NK-92 (cell line): ENCODE measurements around the gene TNK2.
"Not testable (repeated sequence)": the region's sequence is repeated elsewhere in the genome, so short reads cannot be mapped to it uniquely, and the experiment has no call there.

Experiments
- DNase-seq: peaks from one replicate; lab custom pipeline; 2025; ENCODE audit not compliant: unreplicated experiment; lab: John Stamatoyannopoulos, UW

Gene TNK2

DNA sequence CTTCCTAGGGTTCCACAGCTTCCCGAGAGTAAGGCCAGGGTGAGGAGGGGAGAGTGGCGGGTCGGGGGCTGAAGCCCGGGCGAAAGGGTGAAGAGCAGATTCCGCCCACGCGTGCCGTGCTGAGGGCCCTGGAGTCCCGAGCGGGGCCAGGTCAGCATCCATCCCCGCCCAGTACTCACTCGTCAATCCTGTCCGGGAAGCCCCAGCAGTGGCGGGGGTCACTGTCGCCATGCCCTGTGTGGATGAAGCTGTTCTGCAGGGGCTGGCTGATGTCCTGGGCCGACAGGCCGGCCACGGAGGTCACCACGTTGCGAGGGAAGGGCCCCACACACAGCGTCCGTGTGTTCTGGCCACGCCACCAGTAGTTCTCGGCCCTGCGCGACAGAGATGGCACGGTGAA lies 36.3 kb downstream of the TNK2 start:
- DNase-seq, result no peak

DNA sequence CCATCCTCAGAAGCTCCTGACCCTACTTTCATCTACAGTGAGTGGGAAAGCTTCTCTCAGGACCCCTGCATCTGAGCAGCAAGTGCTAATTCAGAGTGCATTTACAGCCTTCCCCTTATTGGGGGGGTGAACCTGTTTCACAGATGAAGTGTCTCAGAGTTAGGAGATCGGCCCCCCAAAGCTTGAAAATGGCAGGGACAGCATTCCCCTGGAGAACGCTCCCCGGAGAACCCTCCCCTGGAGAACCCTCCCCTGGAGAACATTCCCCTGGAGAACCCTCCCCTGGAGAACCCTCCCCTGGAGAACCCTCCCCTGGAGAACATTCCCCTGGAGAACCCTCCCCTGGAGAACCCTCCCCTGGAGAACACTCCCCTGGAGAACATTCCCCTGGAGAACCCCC lies 36.7 kb downstream of the TNK2 start:
- DNase-seq, result not testable (repeated sequence)

DNA sequence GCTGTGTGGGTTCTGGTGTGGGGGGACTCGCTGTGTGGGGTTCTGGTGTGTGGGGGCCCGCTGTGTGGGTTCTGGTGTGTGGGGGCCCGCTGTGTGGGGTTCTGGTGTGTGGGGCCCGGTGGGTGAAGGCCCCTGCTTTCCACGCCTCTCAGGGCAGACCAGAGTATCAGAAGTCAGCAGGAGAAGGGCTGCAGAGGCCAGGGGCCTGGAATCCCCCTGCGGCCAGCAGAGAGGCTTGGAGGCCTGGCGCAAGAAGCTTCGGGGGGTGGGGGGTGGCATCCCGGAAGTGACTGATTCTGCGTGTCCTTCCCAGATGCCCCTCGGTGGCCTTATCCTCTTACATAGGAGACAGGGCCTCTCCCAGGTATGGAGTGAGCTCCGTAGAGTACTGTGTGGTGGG lies 37.4 kb downstream of the TNK2 start:
- no peak for DNase-seq

DNA sequence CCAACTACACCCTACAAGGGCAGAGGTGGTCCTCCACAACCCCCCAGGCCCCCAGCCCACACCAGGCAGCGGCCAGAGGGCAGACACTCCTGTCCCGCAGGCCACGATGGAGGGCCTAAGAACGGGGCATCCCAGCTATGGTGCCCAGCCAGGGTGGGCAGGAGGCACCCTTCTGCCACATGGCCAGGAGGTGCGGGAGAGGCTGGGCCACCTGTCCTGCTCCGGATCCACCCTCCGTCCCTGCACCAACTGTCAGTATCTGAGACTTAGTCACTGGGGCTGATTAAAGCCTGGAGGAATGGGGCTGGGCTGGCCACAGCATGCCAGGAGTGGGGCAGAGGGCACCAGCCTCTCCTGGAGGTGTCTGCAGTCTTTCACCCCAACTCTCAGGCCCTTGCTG lies 37.9 kb downstream of the TNK2 start:
- DNase-seq, result no peak

DNA sequence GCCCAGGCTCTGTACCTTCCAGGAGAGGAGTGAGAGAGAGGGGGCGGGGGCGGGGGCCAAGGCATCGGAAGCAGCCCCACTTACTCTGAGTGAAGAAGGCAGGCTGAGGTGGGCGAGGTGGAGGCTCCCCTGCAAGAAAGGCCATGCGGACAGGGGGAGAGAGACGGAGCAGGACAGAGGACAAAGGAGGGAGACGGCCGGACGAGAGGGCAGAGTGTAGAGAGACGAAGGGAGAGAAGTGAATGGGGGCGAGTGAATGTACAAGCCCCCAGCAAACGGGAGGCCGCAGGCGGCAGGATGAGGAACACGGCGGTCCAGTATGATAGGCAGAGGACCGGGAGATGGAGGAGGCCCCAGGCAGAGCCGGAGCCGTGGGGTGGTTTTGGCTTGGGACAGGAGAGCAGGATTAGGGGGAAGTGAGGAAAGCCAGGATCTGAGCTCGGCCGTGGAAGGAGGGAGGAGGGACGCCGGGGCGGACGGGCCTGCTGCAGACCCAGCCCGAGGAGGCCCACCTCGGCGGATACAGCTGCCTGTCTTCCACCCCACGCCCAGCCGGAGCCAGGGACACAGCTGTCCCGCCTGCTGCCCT lies 38.8 kb downstream of the TNK2 start:
- DNase-seq, result no peak

DNA sequence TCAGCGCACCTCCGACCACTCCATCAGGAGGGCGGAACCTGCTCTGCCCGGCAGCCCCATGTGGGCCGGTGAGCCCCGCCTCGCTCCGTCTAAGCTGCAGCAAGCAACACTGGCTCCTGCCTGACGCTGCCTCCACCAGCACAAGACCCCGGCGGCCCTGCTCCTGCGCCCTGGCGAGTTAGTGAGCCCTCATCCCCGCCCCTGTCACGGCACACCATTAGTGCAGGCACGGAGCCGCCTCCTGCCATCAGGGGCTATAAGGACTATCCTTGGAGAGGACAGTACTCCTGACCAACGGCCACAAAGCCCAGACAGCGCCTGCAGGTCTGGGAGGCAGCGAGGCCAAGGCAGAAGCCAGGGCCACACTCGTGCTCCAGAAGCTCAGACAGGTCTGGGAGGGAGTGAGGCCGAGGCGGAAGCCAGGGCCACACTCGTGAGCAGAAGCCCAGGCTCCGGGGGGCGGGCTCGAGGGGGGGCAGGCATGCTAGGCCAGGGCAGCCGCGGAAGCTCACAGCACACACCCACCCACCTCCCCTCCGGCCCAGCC lies 39.4 kb downstream of the TNK2 start:
- DNase-seq, result no peak

DNA sequence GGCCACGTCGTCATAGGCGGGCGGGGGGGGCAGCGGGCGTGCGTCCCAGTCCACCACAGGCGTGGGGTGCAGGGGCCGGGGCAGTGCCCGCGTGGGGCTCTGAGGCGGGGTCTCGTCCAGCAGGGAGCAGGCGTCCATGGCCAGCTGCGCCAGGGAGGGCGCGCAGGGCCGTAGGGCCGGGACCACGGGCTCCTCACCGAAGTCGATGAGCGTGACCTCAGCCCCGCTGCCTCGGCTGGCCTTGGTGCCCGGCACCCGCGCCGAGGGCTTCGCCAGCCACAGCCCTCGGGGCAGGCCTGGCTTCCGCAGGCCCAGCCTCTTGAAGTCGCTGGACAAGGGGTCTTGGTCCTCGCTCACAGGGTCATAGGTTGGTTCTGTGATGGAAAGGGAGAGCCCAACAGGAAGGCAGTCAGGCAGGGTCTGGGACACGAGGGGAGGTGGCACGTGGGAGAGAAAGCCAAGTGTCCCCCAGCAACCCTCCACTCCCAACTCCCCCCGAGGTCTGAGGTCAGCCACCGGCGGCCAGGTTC lies 40.0 kb downstream of the TNK2 start:
- no peak for DNase-seq

DNA sequence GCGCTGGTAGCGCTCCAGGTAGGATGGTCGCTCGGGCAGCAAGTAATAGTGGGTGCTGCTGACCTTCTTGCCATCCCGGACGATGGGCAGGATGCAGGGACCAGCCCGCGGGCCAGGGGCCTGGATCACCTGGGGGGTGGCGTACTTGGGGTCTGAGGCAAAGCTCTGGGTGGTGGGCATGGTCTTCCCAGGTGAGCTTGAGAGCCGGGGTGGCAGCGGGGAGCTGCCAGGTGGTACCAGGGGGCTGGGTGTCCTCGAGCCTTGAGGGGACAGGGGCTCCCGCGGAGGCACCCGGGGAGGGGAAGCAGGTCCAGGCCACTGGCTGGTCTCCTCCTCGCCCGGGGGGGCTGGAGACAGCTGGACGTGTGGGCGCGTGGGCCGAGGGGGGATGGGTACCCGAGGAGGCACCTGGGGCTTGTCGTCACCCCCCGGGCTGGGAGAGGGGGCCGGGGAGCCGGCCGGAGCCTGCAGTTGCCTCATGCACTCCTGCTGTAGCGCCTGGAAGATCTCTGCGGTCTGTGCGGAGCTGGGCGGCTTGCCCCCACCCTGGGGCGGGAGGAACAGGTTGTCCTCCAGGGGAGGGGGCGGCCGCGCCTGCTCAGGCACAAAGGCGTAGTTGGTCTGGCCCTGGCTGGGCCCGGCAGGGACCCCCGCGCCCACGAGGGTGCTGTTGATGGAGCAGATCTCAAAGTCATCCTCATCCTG lies 40.6 kb downstream of the TNK2 start:
- DNase-seq, result no peak

DNA sequence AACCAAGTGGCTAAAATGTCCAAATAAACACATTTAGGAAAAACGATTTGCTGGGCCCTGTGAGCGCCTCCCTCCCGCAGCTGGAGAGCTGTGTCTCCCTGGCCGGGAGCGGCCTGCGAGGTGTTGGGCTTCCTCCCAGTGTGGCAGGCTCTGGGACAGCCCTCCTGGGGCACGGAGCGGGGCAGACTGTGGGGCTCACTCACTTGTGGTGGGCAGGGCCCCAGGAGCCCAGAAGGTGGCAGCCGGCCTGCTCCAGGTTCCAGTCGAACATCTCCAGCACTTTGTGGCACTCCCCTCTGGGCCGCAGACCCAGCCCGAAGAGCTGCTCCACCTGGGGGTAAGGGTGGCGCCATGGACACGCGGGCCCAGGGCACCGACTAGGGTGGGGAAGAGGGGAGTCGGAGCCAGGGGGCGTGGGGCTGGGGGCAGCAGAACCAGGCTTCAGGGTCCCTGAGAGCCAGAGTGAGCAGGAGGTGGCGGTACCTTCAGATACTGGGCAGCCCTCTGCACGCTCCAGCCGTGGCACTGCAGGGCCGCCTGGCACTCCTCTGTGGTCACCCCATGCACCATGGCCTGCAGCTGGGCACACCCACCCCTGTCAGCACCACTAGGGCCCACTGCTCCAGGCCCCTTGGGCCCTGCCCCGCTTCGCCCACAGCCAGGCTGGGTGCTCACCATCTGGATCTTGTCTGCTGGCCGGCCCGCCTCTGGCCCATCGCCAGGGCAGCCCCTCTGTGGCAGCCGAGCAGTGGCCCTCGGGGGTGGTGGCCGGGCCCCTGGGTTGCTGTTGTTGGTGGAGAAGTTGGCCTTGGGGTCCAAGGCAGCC lies 41.5 kb downstream of the TNK2 start:
- DNase-seq, result no peak

DNA sequence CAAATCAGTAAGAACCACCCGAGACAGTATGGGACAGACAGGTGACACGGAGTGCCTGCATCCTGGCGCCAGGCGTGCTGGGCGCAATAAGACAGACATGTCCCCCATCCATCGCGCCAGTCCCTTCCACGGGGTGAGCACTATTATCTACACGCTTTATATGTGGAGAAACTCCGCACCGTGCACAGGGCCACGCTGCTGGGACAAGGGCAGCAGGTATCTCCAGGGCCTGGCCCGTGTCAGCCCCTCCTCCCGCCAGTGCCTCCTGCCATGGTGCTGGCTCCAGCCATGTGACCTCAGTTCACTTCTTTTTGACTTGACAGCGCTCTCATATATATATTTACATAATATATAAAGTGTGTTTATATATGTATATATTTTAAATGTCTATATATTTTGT lies 42.6 kb downstream of the TNK2 start:
- DNase-seq, result no peak

DNA sequence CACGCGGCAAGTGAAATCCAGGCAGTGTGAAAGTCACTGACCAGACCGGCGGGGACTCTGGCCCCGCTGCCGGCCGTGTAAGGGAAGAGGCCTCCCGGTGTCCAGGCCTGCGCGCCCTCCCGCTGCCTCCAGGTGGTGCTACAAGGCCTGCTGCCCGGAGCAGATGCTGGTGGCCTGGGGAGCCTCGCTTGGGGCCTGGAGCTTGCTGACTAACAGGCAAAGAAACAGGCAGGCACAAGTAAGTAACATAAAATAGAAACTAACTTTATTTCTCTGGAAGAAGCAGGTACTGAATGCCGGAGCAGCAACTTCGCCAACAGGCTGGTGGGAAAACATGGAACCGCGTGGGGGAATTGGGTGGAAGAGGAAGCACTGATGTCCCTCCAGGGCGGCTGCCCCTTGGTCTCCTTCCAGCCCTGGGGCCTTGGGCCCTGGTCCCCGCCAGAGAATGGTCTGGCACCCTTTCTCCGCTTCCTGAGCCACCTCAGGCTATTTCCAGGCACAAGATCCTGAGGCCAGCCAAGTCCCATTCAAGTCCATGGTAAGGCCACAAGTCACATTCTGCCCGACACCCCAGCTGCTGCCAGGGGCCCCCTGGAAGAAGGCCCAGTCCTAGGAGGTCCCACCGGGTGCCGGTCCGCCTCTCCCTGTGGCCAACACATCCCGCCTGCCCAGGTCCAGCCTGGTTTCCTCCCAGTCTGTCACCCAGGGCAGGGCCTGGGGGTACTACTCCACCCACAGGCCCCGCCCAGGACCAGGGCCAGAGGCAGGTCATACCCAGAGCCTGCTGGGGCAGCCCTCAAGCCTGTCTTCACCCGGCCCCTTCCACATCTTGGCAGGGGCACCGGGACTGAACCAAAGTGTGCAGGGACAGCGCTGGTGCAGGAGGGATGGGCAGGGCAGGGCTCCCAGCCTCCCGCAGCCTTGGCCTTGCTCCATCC lies 45.0 kb downstream of the TNK2 start:
- no peak for DNase-seq

DNA sequence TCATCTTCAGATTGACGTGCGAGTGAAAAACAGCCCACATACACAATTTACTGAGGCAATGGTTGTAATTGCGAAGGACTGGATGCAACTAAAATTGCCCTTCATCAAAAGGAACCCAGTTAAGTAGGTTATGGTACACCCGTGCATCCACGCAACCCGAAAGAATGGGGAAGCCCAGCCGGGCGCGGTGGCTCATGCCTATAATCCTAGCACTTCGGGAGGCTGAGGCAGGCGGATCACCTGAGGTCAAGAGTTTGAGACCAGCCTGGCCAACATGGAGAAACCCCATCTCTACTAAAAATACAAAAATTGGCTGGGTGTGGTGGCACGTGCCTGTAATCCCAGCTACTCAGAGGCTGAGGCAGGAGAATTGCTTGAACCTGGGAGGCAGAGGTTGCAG lies 46.0 kb downstream of the TNK2 start:
- not testable (repeated sequence) for DNase-seq

DNA sequence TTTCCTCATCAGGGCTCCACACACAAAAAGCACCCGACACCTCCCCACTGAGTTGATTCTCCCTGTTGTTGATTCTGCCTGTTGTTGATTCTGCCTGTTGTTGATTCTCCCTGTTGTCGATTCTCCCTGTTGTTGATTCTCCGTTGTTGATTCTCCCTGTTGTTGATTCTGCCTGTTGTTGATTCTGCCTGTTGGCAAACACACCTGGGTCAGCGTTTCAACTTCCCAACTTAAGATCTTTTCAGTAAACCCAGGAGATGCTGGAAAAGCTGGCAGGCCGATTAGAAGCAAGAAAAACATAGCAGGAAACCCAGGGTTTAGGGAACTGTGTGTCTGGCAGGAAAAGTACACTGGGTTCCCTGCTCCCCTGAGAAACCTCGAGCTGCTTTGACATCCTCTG lies 47.9 kb downstream of the TNK2 start:
- DNase-seq, result no peak

DNA sequence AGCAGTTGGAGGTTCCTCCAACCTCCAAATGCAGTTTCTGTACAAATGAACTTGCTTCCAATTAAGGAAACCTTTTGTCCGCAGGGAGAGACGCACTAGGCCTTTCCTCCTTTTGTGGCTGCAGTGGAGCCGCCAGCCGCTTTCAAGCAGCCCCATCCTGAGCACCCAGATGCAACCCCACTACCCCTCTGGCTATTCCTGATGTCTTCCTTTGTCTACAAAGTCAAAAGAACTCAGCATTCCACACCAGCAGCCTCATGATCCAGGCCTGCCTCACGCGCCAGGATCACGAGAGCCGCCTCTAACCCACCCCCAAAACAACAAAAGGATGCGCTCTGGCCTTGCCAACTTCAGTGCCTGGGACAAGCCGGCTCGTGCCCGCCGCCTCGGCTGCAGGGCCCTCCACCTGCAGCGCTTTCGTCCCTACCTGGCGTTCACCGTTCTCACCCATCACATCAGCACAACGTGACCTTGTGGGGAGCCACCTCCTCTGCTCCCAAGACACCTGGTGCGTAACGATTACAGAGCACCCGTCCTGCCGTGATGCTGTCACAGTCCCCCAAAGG lies 48.4 kb downstream of the TNK2 start:
- DNase-seq, result no peak

DNA sequence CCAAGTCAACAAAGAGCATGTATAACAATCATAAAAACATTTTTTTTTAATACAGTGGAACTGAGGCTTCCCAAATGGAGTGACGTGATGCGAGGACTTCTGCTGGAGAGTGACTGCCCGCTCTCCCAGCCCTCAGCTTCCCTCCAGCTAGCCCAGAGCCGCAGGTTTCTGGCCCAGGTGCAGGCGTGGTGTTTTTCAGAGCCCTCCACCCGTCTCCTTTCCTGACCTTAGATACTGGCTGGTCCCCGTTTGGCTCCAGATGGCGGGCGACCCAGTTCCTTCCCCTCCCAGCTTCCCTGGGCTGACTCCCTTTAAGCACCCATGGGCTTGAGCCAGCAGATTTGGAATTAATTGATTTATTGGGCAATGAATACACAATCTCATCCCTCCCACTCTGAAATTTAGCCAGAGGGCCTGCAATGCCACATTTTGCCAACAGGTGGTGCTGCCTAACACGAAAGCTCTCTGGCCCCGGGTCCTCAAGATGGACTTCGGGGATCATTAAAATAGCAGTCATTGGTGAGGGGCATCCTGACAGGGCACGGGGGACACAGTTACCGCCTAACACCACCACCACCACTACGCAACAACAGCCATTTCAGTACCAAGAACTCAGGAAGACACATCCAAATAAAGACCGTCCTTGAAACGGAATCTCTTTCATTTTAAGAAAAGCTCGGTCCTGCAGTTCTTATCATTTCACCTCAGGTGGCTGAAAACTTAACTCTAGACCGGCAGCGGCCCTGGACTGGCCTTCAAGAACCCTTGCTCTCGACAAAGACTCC lies 49.1 kb downstream of the TNK2 start:
- DNase-seq, result no peak

DNA sequence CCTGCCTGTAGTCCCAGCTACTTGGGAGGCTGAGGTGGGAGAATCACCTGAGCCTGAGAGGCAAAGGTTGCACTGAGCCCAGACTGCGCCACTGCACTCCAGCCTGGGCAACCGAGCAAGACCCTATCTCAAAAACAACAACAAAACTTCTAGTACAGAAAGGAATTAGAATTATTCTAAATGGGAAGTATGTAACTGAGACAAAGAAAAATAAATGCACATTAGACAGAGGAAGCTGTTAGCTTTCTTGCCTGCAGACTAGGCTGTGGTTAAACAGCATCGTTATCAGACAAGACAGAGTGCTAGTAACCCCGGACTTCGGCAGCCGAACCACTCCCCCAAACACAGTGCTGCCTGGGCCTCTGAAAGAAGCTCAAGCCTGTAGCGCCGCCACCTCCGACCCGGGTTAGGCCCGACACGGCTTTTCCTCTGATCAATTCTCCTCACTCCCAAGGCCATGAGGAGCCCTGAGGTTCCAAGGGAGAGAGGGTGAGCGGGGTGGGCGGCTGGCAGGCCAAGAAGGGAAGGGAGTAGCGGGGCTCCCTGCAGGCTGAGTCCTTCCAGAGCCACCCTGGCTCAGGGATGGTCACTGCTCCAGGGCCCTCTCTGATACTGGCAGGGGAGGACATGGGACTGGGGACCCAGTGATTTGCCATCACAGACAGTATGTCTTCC lies 51.8 kb downstream of the TNK2 start:
- DNase-seq, result no peak

DNA sequence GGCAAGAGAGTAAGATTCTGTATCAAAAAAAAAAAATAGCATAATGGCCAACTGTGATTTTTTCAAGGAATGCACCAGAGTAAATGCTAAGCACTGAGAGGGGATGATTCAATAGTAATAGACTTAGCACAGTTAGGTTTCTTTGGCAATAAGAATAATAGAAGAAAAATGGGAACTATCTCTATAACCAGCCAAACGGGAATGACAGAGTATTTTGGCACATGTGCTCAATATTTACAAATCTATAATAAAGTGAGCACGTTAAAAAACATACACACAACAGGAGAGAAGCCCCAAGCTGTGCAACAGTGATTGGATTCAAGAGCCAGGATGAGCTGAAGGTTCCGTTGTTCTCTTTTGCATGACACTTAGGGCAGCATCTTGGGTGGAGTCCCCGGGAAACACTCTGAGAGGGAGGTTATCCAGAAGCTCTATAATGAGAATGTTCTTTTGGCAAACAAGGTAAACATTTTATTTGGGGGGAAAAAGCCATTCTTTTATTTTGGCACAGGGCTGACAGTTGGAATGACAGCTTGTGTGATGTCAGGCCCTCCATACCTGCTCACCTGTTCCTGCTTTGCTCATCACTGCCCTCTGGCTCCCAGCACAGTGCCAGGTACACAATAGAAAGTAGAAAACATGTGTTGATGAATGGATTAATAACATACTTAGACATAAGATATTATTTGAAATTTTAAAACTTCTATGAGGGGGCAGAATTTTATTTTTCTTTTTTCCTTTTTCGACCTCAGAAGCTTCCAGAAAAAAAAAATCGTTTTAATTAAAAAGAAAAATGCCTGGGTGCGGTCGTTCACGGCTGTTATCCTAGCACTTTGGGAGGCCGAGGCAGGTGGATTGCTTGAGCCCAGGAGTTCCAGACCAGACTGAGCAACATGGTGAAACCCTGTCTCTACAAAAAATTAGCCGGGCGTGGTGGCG lies 52.6 kb downstream of the TNK2 start:
- no peak for DNase-seq
